ENCODE data around the gene ADAM12.

Gene ADAM12

GRCh38 chr10:126124046-126124445, 264.2 kb downstream of the ADAM12 start:
- Histone ChIP-seq H3K36me3 (ENCODE audit: insufficient read depth, low read length) (no peaks in the 10 kb centered on the region), H3K27ac (no peak overlapping the region), H3K9me3 (ENCODE audit: low read depth, low read length) (no peaks in the 10 kb centered on the region), H3K9ac (ENCODE audit: insufficient read length) (no peak overlapping the region), H3K4me3 (no peak overlapping the region)
- no peak for DNase-seq (ENCODE audit: low read depth, low spot score)
- TF ChIP-seq POLR2AphosphoS5 (IDR thresholded peaks at IDR 0.05; ENCODE audit: borderline replicate concordance, low read depth, low read length): no peak
- TF ChIP-seq FOXP2 (optimal IDR thresholded peaks at IDR 0.05; ENCODE audit: control extremely low read depth, extremely low read length, insufficient read depth): no peak
- TF ChIP-seq EZH2 (IDR thresholded peaks at IDR 0.05): no peak

- no peak for DNase-seq (ENCODE audit: low read depth, low spot score)
- Histone ChIP-seq H3K4me3 (no peak overlapping the region), H3K9ac (ENCODE audit: insufficient read length) (no peak overlapping the region), H3K27ac (no peak overlapping the region), H3K36me3 (ENCODE audit: insufficient read depth, low read length) (no peaks in the 10 kb centered on the region), H3K9me3 (ENCODE audit: low read depth, low read length) (no peaks in the 10 kb centered on the region)
- TF ChIP-seq FOXP2 (optimal IDR thresholded peaks at IDR 0.05; ENCODE audit: control extremely low read depth, extremely low read length, insufficient read depth) (no peak), POLR2AphosphoS5 (IDR thresholded peaks at IDR 0.05; ENCODE audit: borderline replicate concordance, low read depth, low read length) (no peak), EZH2 (IDR thresholded peaks at IDR 0.05) (no peak)
These were observed 264.8 kb downstream of the ADAM12 start for GRCh38 chr10:126123466-126123865.

DNA sequence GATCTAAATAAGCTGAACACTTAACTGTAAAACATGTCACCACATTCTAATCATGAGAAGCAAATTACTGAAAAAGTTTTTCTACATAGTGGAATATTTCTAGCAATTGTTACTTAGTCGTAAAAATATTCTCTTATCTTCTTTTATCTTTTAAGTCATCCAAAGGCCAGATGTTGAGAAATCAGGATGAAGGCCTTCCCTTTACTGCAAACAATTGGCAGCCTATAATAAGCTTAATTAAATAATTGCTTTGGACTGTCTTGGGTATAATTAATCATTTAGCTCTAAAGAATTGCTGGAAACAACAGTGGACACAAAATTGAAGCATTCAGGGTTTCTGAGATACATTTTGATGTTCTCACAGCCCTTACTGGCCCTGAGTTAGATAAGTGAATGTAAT, 265.4 kb downstream of the ADAM12 start:
- H3K9ac ChIP-seq (ENCODE audit: insufficient read length): no peak overlapping the region
- TF ChIP-seq POLR2AphosphoS5 (IDR thresholded peaks at IDR 0.05; ENCODE audit: borderline replicate concordance, low read depth, low read length): no peak
- TF ChIP-seq EZH2 (IDR thresholded peaks at IDR 0.05): no peak
- TF ChIP-seq FOXP2 (optimal IDR thresholded peaks at IDR 0.05; ENCODE audit: control extremely low read depth, extremely low read length, insufficient read depth): no peak
- no peak for DNase-seq (ENCODE audit: low read depth, low spot score)
- no peaks in the 10 kb centered on the region for H3K9me3 ChIP-seq (ENCODE audit: low read depth, low read length)
- no peaks in the 10 kb centered on the region for H3K36me3 ChIP-seq (ENCODE audit: insufficient read depth, low read length)
- H3K4me3 ChIP-seq: no peak overlapping the region
- no peak overlapping the region for H3K27ac ChIP-seq

DNA sequence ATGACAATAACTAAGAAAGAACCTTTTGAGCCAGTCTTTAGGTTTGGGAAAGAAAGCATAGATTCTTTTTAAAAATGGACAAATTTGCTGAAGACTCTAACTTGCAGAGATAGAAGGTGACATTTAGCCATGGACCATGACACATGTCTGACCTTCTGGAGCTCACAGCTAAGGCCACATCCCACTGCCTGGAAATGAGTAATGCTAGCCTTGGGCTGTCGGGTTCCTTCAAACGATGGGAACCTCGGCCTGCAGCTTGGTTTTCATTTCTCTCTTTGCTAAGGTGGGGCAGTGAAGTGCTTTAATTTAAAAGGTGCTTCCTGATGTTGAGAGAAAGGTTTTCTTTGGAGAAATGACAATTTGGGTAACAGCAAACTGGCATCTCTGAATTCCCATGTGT, 268.7 kb downstream of the ADAM12 start:
- Histone ChIP-seq H3K36me3 (ENCODE audit: insufficient read depth, low read length) (no peaks in the 10 kb centered on the region), H3K27ac (no peak overlapping the region), H3K9ac (ENCODE audit: insufficient read length) (no peak overlapping the region), H3K4me3 (no peak overlapping the region), H3K9me3 (ENCODE audit: low read depth, low read length) (no peaks in the 10 kb centered on the region)
- no peak for DNase-seq (ENCODE audit: low read depth, low spot score)
- TF ChIP-seq FOXP2 (optimal IDR thresholded peaks at IDR 0.05; ENCODE audit: control extremely low read depth, extremely low read length, insufficient read depth) (no peak), POLR2AphosphoS5 (IDR thresholded peaks at IDR 0.05; ENCODE audit: borderline replicate concordance, low read depth, low read length) (no peak), EZH2 (IDR thresholded peaks at IDR 0.05) (no peak)

GRCh38 chr10:126118476-126118875, 269.8 kb downstream of the ADAM12 start:
- no peak for TF ChIP-seq POLR2AphosphoS5 (IDR thresholded peaks at IDR 0.05; ENCODE audit: borderline replicate concordance, low read depth, low read length)
- no peak for DNase-seq (ENCODE audit: low read depth, low spot score)
- no peaks in the 10 kb centered on the region for H3K36me3 ChIP-seq (ENCODE audit: insufficient read depth, low read length)
- no peak overlapping the region for H3K4me3 ChIP-seq
- H3K9me3 ChIP-seq (ENCODE audit: low read depth, low read length): no peaks in the 10 kb centered on the region
- no peak overlapping the region for H3K27ac ChIP-seq
- no peak overlapping the region for H3K9ac ChIP-seq (ENCODE audit: insufficient read length)

DNA sequence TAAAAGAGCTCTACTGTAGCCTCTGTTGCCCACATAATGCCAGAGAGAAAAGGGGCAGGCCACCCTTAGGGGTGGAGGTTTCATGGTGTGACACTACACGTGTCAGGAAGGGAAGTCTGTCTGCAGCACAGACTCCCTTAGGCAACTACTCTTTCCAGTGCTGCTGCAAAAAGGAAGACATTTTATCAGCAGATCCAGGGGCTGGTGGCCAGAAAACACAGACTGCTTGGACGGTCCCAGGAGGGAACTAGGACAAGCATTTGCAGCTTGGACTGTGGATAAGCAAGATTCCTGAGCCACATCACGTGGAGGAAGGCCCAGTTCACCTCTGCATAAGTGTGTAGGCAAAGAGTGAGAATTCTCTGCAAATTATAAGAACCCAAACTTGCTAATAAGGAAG, 271.1 kb downstream of the ADAM12 start:
- Histone ChIP-seq H3K4me3 (no peak overlapping the region), H3K27ac (no peak overlapping the region), H3K9ac (ENCODE audit: insufficient read length) (no peak overlapping the region), H3K9me3 (ENCODE audit: low read depth, low read length) (no peaks in the 10 kb centered on the region), H3K36me3 (ENCODE audit: insufficient read depth, low read length) (no peaks in the 10 kb centered on the region)
- TF ChIP-seq EZH2 (IDR thresholded peaks at IDR 0.05): no peak
- no peak for TF ChIP-seq POLR2AphosphoS5 (IDR thresholded peaks at IDR 0.05; ENCODE audit: borderline replicate concordance, low read depth, low read length)
- no peak for TF ChIP-seq FOXP2 (optimal IDR thresholded peaks at IDR 0.05; ENCODE audit: control extremely low read depth, extremely low read length, insufficient read depth)
- DNase-seq (ENCODE audit: low read depth, low spot score): no peak

DNA sequence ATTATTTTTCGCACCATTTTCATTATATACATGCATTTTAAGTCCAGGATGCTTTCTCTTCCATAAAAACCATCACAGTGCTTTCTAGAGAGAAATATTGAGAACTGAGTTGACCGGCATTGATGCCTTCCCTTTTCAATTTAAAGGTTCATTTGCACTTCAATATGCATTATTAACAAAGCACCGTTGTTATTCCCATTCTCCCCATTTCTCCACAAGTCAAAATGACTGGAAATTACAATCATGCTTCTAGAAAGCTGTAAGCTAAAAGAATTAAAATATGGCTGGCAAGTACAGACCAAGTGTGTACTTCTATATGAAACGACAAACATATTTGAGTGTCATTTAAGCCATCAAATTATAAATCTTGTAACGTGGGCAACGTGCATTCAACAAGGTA, 272.4 kb downstream of the ADAM12 start:
- DNase-seq (ENCODE audit: low read depth, low spot score): no peak
- Histone ChIP-seq H3K9me3 (ENCODE audit: low read depth, low read length) (no peaks in the 10 kb centered on the region), H3K27ac (no peak overlapping the region), H3K4me3 (no peak overlapping the region), H3K9ac (ENCODE audit: insufficient read length) (no peak overlapping the region), H3K36me3 (ENCODE audit: insufficient read depth, low read length) (no peaks in the 10 kb centered on the region)
- no peak for TF ChIP-seq EZH2 (IDR thresholded peaks at IDR 0.05)
- TF ChIP-seq POLR2AphosphoS5 (IDR thresholded peaks at IDR 0.05; ENCODE audit: borderline replicate concordance, low read depth, low read length): no peak

- Histone ChIP-seq H3K4me3 (no peak overlapping the region), H3K9me3 (ENCODE audit: low read depth, low read length) (no peaks in the 10 kb centered on the region), H3K36me3 (ENCODE audit: insufficient read depth, low read length) (no peaks in the 10 kb centered on the region), H3K9ac (ENCODE audit: insufficient read length) (no peak overlapping the region), H3K27ac (no peak overlapping the region)
- TF ChIP-seq FOXP2 (optimal IDR thresholded peaks at IDR 0.05; ENCODE audit: control extremely low read depth, extremely low read length, insufficient read depth): no peak
- TF ChIP-seq EZH2 (IDR thresholded peaks at IDR 0.05): no peak
- no peak for TF ChIP-seq POLR2AphosphoS5 (IDR thresholded peaks at IDR 0.05; ENCODE audit: borderline replicate concordance, low read depth, low read length)
- no peak for DNase-seq (ENCODE audit: low read depth, low spot score)
These were observed 273.3 kb downstream of the ADAM12 start for GRCh38 chr10:126114884-126115555.

- no peak for DNase-seq (ENCODE audit: low read depth, low spot score)
- Histone ChIP-seq H3K9ac (ENCODE audit: insufficient read length) (no peak overlapping the region), H3K36me3 (ENCODE audit: insufficient read depth, low read length) (no peaks in the 10 kb centered on the region), H3K4me3 (no peak overlapping the region), H3K27ac (no peak overlapping the region), H3K9me3 (ENCODE audit: low read depth, low read length) (no peaks in the 10 kb centered on the region)
- no peak for TF ChIP-seq EZH2 (IDR thresholded peaks at IDR 0.05)
- no peak for TF ChIP-seq FOXP2 (optimal IDR thresholded peaks at IDR 0.05; ENCODE audit: control extremely low read depth, extremely low read length, insufficient read depth)
- no peak for TF ChIP-seq POLR2AphosphoS5 (IDR thresholded peaks at IDR 0.05; ENCODE audit: borderline replicate concordance, low read depth, low read length)
These were observed 276.8 kb downstream of the ADAM12 start for GRCh38 chr10:126111516-126111915.

Data from SK-N-MC (cell line).